Esophagus muscularis mucosa (tissue), 4 donors: ENCODE results near the gene ARMC2.

Experiments used
- EP300 ChIP-seq: sonication (generic); formaldehyde crosslinking; IDR thresholded peaks from one replicate; pipeline ENCODE4 v1.6.1; 2017; ENCODE audit warnings: antibody characterized with exemption
- POLR2A ChIP-seq: fragments of 450-650 bp; IDR thresholded peaks from one replicate; pipeline ENCODE4 v1.6.1; 2017; ENCODE audit warnings: antibody characterized with exemption, moderate library complexity, mild to moderate bottlenecking, low read depth
- POLR2AphosphoS5 ChIP-seq, 2 donors: sonication (generic); formaldehyde crosslinking; IDR thresholded peaks; one replicate each; pipeline ENCODE4 v1.6.1; 2017; ENCODE audit warnings: antibody characterized with exemption in 2 of 2
- TF ChIP-seq, protein P1 (sequence below), 3 experiments: fragments of 200-600 bp in 2 of 3; fragments of 450-650 bp in 1 of 3; sonication (generic) in 2 of 3; IDR thresholded peaks; one replicate each; pipeline ENCODE4 v1.5.1; 2017 to 2019; ENCODE audit warnings: antibody characterized with exemption in 3 of 3, mild to moderate bottlenecking in 2 of 3, moderate library complexity in 1 of 3

- TF ChIP-seq, protein P1, sequence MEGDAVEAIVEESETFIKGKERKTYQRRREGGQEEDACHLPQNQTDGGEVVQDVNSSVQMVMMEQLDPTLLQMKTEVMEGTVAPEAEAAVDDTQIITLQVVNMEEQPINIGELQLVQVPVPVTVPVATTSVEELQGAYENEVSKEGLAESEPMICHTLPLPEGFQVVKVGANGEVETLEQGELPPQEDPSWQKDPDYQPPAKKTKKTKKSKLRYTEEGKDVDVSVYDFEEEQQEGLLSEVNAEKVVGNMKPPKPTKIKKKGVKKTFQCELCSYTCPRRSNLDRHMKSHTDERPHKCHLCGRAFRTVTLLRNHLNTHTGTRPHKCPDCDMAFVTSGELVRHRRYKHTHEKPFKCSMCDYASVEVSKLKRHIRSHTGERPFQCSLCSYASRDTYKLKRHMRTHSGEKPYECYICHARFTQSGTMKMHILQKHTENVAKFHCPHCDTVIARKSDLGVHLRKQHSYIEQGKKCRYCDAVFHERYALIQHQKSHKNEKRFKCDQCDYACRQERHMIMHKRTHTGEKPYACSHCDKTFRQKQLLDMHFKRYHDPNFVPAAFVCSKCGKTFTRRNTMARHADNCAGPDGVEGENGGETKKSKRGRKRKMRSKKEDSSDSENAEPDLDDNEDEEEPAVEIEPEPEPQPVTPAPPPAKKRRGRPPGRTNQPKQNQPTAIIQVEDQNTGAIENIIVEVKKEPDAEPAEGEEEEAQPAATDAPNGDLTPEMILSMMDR (IDR thresholded peaks at IDR 0.05), result no peak
- TF ChIP-seq POLR2AphosphoS5 (IDR thresholded peaks at IDR 0.05), result no peak
- no peak for TF ChIP-seq POLR2A
- no peak for TF ChIP-seq EP300
Observed at GRCh38 chr6:108999428-108999827, 151.2 kb downstream of the ARMC2 start.
